Measurements from ENCODE around the gene KLC3.

KLC3 gene

GRCh38 chr19:45351401-45351952 lies 10.9 kb downstream of the KLC3 start:
- ChIA-PET POLR2A (no interaction called here), CTCF (interaction anchor here (1.2 kb wide), 1 partner anchor 12 kb away, joined by 4 read pairs; no protein-coding TSS in a partner anchor)
- no peak for DNase-seq (ENCODE audit: extremely low spot score)
- no peak for TF ChIP-seq CTCF (IDR thresholded peaks at IDR 0.05; ENCODE audit: control extremely low read depth, extremely low read depth, low read depth, missing control alignments)

DNA sequence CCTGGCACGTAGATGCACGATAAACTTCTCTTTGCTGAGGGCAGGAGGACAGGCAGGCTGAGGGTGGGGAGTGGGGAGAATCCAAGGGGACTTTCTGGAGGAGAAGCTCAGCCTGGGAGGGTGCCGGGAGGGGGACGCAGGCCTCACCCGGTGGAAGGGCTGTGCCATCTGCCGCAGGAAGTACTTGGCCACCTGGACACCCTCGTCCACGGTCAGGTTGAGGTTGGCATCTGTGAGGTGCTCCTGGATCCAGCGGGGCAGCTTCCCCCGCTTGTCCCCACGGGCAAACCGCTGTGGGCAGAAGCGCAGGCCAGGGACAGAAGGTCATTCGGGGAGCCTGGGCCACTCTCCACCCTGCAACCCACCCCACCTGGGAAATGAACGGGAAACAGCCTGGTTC lies 11.5 kb downstream of the KLC3 start:
- POLR2A ChIA-PET, result interaction anchor here (0.6 kb wide), 1 partner anchor 29 kb away, joined by 5 read pairs; no protein-coding TSS in a partner anchor

GRCh38 chr19:45352471-45352870 lies 11.9 kb downstream of the KLC3 start:
- no peak for TF ChIP-seq CTCF (IDR thresholded peaks at IDR 0.05; ENCODE audit: control extremely low read depth, extremely low read depth, low read depth, missing control alignments)
- POLR2A ChIA-PET, result interaction anchor here (0.6 kb wide), 1 partner anchor 29 kb away, joined by 5 read pairs; no protein-coding TSS in a partner anchor
- CTCF ChIA-PET, result no interaction called here
- no peak for DNase-seq (ENCODE audit: extremely low spot score)

More for the DNA sequence above, 11.5 kb downstream of the KLC3 start:
- DNase-seq (ENCODE audit: extremely low spot score), result no peak
- CTCF ChIA-PET, result interaction anchor here (1.2 kb wide), 1 partner anchor 13 kb away, joined by 4 read pairs; no protein-coding TSS in a partner anchor
- TF ChIP-seq CTCF (IDR thresholded peaks at IDR 0.05; ENCODE audit: control extremely low read depth, extremely low read depth, low read depth, missing control alignments), result no peak

GRCh38 chr19:45352914-45353796 lies 12.6 kb downstream of the KLC3 start:
- CTCF ChIA-PET, result no interaction called here
- POLR2A ChIA-PET, result interaction anchor here (0.6 kb wide), 1 partner anchor 28 kb away, joined by 5 read pairs; no protein-coding TSS in a partner anchor
- DNase-seq (ENCODE audit: extremely low spot score), result no peak
- no peak for TF ChIP-seq CTCF (IDR thresholded peaks at IDR 0.05; ENCODE audit: control extremely low read depth, extremely low read depth, low read depth, missing control alignments)

DNA sequence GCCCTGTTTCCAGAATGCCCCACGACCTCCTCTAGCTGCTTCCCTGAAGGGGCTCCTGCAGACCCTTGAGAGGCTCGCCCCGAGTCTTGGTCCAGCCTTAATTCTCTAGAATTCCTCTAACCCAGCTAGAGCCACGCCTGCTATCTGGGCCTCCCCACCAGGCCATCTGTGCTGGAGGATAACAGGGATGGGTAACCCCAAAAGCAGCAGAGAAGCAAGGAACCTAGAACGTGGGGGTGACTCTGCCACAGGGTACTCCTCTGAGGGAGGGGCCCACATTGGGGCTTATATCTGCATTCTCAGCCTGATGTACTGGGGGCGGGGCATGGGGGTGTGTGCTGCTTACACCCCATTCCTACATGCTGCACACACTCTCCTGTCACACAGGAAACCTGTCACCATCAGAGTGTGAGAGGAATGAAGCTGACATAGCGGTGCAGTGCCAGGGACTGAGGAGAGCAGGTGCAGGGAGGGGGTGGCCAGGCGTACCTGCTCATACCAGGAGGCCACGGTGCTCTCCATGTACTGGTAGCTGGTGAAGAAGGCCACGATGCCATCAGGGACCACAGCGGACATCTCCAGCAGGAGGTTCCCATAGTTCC lies 13.8 kb downstream of the KLC3 start:
- DNase-seq (ENCODE audit: extremely low spot score), result no peak
- CTCF ChIA-PET, result no interaction called here
- no peak for TF ChIP-seq CTCF (IDR thresholded peaks at IDR 0.05; ENCODE audit: control extremely low read depth, extremely low read depth, low read depth, missing control alignments)
- POLR2A ChIA-PET, result no interaction called here

- POLR2A ChIA-PET, result no interaction called here
- TF ChIP-seq CTCF (IDR thresholded peaks at IDR 0.05; ENCODE audit: control extremely low read depth, extremely low read depth, low read depth, missing control alignments), result no peak
- CTCF ChIA-PET, result no interaction called here
- no peak for DNase-seq (ENCODE audit: extremely low spot score)
Observed at GRCh38 chr19:45355402-45355801, 14.9 kb downstream of the KLC3 start.
